Measurements from ENCODE around the gene BAG3. TPM values are rescaled to one million over a fixed set of nuclear protein-coding genes. Genes with fewer than 3 reads are reported as not detected.
A peak's percentile ranks its signal among the peaks of the same experiment; 100 is the strongest.

The BAG3 gene
- total and polyA plus RNA-seq, 7 donors: 10.8 to 62.4 (median 32.9) TPM

- intact Hi-C loops (cut with DNase I): no loop called here
- H3K27ac ChIP-seq: peak overlapping the region in 2 of 4 donors; percentile 15 to 98
- 91 to 92% methylated on average over 4 of the region's 4 CpGs for WGBS, 2 donors
- no peaks in the 10 kb centered on the region for H3K27me3 ChIP-seq
- TF ChIP-seq POLR2AphosphoS5 (IDR thresholded peaks at IDR 0.05) (no peak), EP300 (IDR thresholded peaks at IDR 0.05) (no peak), CTCF (IDR thresholded peaks at IDR 0.05) (no peak), POLR2A (IDR thresholded peaks at IDR 0.05) (no peak)
- no peaks in the 10 kb centered on the region for H3K9me3 ChIP-seq
- peaks cover 0 to 53% (median 41%) of the 10 kb centered on the region in 4 donors for H3K4me1 ChIP-seq
- peaks cover 32 to 67% (median 45%) of the 10 kb centered on the region in 4 donors for H3K36me3 ChIP-seq
- H3K4me3 ChIP-seq: no peak overlapping the region
- no peak for DNase-seq
Observed at GRCh38 chr10:119671381-119671780, 20.2 kb downstream of the BAG3 start.

DNA sequence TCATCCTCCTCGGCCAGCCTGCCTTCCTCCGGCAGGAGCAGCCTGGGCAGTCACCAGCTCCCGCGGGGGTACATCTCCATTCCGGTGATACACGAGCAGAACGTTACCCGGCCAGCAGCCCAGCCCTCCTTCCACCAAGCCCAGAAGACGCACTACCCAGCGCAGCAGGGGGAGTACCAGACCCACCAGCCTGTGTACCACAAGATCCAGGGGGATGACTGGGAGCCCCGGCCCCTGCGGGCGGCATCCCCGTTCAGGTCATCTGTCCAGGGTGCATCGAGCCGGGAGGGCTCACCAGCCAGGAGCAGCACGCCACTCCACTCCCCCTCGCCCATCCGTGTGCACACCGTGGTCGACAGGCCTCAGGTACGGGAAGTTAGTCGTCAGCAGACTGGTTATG lies 21.1 kb downstream of the BAG3 start:
- intact Hi-C loops (cut with DNase I): no loop called here
- no peak for DNase-seq
- peaks cover 41 to 76% (median 54%) of the 10 kb centered on the region in 4 donors for H3K36me3 ChIP-seq
- WGBS, 2 donors: 95 to 96% methylated on average over 23 of the region's 23 CpGs
- H3K9me3 ChIP-seq: no peaks in the 10 kb centered on the region
- no peak overlapping the region for H3K4me3 ChIP-seq
- TF ChIP-seq POLR2AphosphoS5 (IDR thresholded peaks at IDR 0.05): no peak
- no peak for TF ChIP-seq EP300 (IDR thresholded peaks at IDR 0.05)
- TF ChIP-seq POLR2A (IDR thresholded peaks at IDR 0.05): no peak
- no peak for TF ChIP-seq CTCF (IDR thresholded peaks at IDR 0.05)
- H3K4me1 ChIP-seq: peaks cover 0 to 51% (median 32%) of the 10 kb centered on the region in 4 donors
- no peaks in the 10 kb centered on the region for H3K27me3 ChIP-seq
- H3K27ac ChIP-seq: peak overlapping the region in 2 of 4 donors; percentile 15 to 98

- no peaks in the 10 kb centered on the region for H3K27me3 ChIP-seq
- 80 to 96% methylated on average over 4 of the region's 4 CpGs for WGBS, 2 donors
- H3K27ac ChIP-seq: peak overlapping the region in 1 of 4 donors; percentile 45
- peaks cover 0 to 49% (median 22%) of the 10 kb centered on the region in 4 donors for H3K4me1 ChIP-seq
- no peak overlapping the region for H3K4me3 ChIP-seq
- H3K36me3 ChIP-seq: peaks cover 42 to 86% (median 60%) of the 10 kb centered on the region in 4 donors
- intact Hi-C loops (cut with DNase I): no loop called here
- TF ChIP-seq EP300 (IDR thresholded peaks at IDR 0.05): no peak
- TF ChIP-seq POLR2A (IDR thresholded peaks at IDR 0.05): no peak
- TF ChIP-seq CTCF (IDR thresholded peaks at IDR 0.05): no peak
- peak in 1 of 4 donors; percentile 22 for TF ChIP-seq POLR2AphosphoS5 (IDR thresholded peaks at IDR 0.05)
- DNase-seq: no peak
- no peaks in the 10 kb centered on the region for H3K9me3 ChIP-seq
Observed at GRCh38 chr10:119673271-119673670, 22.1 kb downstream of the BAG3 start.

GRCh38 chr10:119675483-119676170 lies 24.4 kb downstream of the BAG3 start:
- H3K27me3 ChIP-seq: no peaks in the 10 kb centered on the region
- H3K9me3 ChIP-seq: no peaks in the 10 kb centered on the region
- H3K36me3 ChIP-seq: peaks cover 32 to 74% (median 49%) of the 10 kb centered on the region in 4 donors
- no peak for TF ChIP-seq POLR2AphosphoS5 (IDR thresholded peaks at IDR 0.05)
- TF ChIP-seq EP300 (IDR thresholded peaks at IDR 0.05): no peak
- no peak for TF ChIP-seq CTCF (IDR thresholded peaks at IDR 0.05)
- TF ChIP-seq POLR2A (IDR thresholded peaks at IDR 0.05): no peak
- no peak for DNase-seq
- H3K27ac ChIP-seq: peak overlapping the region in 1 of 4 donors; percentile 83
- intact Hi-C loops (cut with DNase I): no loop called here
- H3K4me3 ChIP-seq: no peak overlapping the region
- 88 to 89% methylated on average over 9 of the region's 9 CpGs for WGBS, 2 donors
- H3K4me1 ChIP-seq: peaks cover 0 to 47% (median 26%) of the 10 kb centered on the region in 4 donors
